Measurements from ENCODE around the gene PRTN3. TPM values are rescaled to one million over a fixed set of nuclear protein-coding genes. Genes with fewer than 3 reads are reported as not detected.
A peak's percentile ranks its signal among the peaks of the same experiment; 100 is the strongest.

Gene PRTN3
- total RNA-seq, 1 experiment from 2014 or later: 2.7 TPM

DNA sequence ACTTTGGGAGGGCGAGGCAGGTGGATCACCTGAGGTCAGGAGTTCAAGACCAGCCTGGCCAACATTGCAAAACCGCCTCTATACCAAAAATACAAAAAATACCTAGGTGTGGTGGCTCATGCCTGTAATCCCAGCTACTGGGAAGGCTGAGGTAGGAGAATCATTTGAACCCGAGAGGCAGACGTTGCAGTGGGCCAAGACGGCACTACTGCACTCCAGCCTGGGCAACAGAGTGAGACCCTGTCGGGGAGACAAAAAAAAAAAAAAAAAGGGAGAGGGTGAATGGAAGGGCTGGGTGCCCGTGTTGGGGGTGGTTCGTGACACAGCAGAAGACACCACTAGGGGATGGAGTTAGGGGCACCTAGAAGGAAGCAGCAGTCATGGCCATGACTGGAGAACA is 29.5 kb downstream of the PRTN3 start:
- no TSS peak for BruUV-seq (replicated peaks)
- intact Hi-C loops (cut with micrococcal nuclease): no loop called here
- POLR2A ChIA-PET: no interaction called here
- H3K4me2 ChIP-seq (ENCODE audit: low read length): no peak overlapping the region
- peak overlapping the region; percentile 62 for H3K9ac ChIP-seq (ENCODE audit: low read length)
- DNase-seq (ENCODE audit: low read depth, low spot score) (no peak), ATAC-seq (no peak)
- TF ChIP-seq REST (IDR thresholded peaks at IDR 0.05; ENCODE audit: low read depth): no peak
- no peak for TF ChIP-seq EGR1 (IDR thresholded peaks at IDR 0.05; ENCODE audit: low read depth)
- no peak for TF ChIP-seq EZH2phosphoT487 (IDR thresholded peaks at IDR 0.05; ENCODE audit: borderline replicate concordance)
- TF ChIP-seq EZH2 (IDR thresholded peaks at IDR 0.05): no peak
- no peak for TF ChIP-seq JUND (IDR thresholded peaks at IDR 0.05)
- no peak for TF ChIP-seq ZNF274 (IDR thresholded peaks at IDR 0.05; ENCODE audit: low read depth, low read length)
- TF ChIP-seq ZBTB33 (IDR thresholded peaks at IDR 0.05; ENCODE audit: extremely low read depth, insufficient replicate concordance, low read length): no peak
- CTCF ChIA-PET: no interaction called here
- H3K4me3 ChIP-seq (replicated peaks in 1 of 2; ENCODE audit: low read depth in 1 of 2, low read length in 2 of 2): no peak overlapping the region
- no peaks in the 10 kb centered on the region for H3K79me2 ChIP-seq (ENCODE audit: insufficient read depth, low read length)
- peaks cover 19 to 36% of the 10 kb centered on the region in 2 experiments for H3K4me1 ChIP-seq (ENCODE audit: control insufficient read depth in 1 of 2, insufficient read depth in 2 of 2, low read length in 2 of 2)
- H3K27ac ChIP-seq (ENCODE audit: low read depth, low read length): peak overlapping the region; percentile 71; the same call in 1 of the 2 replicates
- H3K9me2 ChIP-seq (ENCODE audit: insufficient read depth): no peaks in the 10 kb centered on the region
- H4K20me1 ChIP-seq (ENCODE audit: insufficient read depth): no peaks in the 10 kb centered on the region
- H3K27me3 ChIP-seq (ENCODE audit: insufficient read depth, low read length): no peaks in the 10 kb centered on the region
- no peaks in the 10 kb centered on the region for H3K9me3 ChIP-seq (ENCODE audit: control insufficient read depth in 1 of 2, insufficient read depth in 1 of 2, low read depth in 1 of 2, low read length in 2 of 2)
- peaks cover 5 to 15% of the 10 kb centered on the region in 2 experiments; a peak in 2 of 4 replicates for H3K36me3 ChIP-seq (ENCODE audit: control insufficient read depth in 1 of 2, insufficient read depth in 2 of 2, low read length in 2 of 2)
- no peak overlapping the region for H2AFZ ChIP-seq (ENCODE audit: low read depth, low read length, poor library complexity, severe bottlenecking)
- RAD21 ChIA-PET (ENCODE audit: low non-redundant PET in 1 of 2, low total read pairs in 2 of 2, uncharacterized antibody in 2 of 2, unreplicated experiment in 2 of 2): no interaction called here

Measured in HCT116 (cell line).